Ishikawa (cell line): ENCODE results near the gene ESR2.

ENCODE experiments used
- CEBPB ChIP-seq: IDR thresholded peaks from 2 replicates; pipeline ENCODE4 v1.6.1; 2012
- CREB1 ChIP-seq: IDR thresholded peaks from 2 replicates; pipeline ENCODE4 v1.6.1; 2012; ENCODE audit warnings: low read depth
- EGR1 ChIP-seq: IDR thresholded peaks from 2 replicates; pipeline ENCODE4 v1.6.1; 2012
- EP300 ChIP-seq: IDR thresholded peaks from 2 replicates; pipeline ENCODE4 v1.6.1; 2012; ENCODE audit warnings: borderline replicate concordance
- FOXM1 ChIP-seq: IDR thresholded peaks from 2 replicates; pipeline ENCODE4 v1.6.1; 2012; ENCODE audit warnings: low read depth, borderline replicate concordance
- NFIC ChIP-seq: IDR thresholded peaks from 2 replicates; pipeline ENCODE4 v1.6.1; 2012
- RAD21 ChIP-seq: IDR thresholded peaks from 2 replicates; pipeline ENCODE4 v1.6.1; 2012; ENCODE audit warnings: low read depth
- TAF1 ChIP-seq: IDR thresholded peaks from 2 replicates; pipeline ENCODE4 v1.6.1; 2012; ENCODE audit warnings: low read depth, mild to moderate bottlenecking
- TCF12 ChIP-seq: IDR thresholded peaks from 2 replicates; pipeline ENCODE4 v1.6.1; 2012; ENCODE audit warnings: low read depth
- TEAD4 ChIP-seq: IDR thresholded peaks from 2 replicates; pipeline ENCODE4 v1.6.1; 2012
- YY1 ChIP-seq: IDR thresholded peaks from 2 replicates; pipeline ENCODE4 v1.6.1; 2012; ENCODE audit warnings: low read depth
- ZBTB7A ChIP-seq: IDR thresholded peaks from 2 replicates; pipeline ENCODE4 v1.6.1; 2012; ENCODE audit warnings: low read depth
- TF ChIP-seq, protein P1 (sequence below): IDR thresholded peaks from 2 replicates; pipeline ENCODE4 v1.6.1; 2012; ENCODE audit warnings: low read depth, mild to moderate bottlenecking
- TF ChIP-seq, protein P2 (sequence below): IDR thresholded peaks from 2 replicates; pipeline ENCODE4 v1.6.1; 2012
- TF ChIP-seq, protein P3 (sequence below): IDR thresholded peaks from 2 replicates; pipeline ENCODE4 v1.6.1; 2012

ESR2 gene

DNA sequence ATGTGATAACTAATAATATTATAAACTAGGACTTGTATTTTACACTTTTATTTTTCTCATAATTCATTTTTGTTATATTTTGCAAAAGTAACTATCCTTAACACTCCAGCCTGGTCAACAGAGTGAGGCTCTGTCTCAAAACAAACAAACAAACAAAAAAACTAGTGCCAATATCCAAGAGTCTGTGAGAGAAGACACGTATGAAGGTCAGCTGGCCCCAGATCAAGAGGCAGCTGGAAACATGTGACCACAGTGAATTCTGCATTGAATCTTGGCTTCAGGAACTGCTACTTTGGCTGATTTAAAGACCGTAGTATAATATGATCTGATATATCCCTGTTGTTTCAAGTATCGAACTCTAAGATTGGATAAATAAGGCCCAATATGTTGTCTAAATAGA is 47.0 kb downstream of the ESR2 start:
- TF ChIP-seq, protein P1, sequence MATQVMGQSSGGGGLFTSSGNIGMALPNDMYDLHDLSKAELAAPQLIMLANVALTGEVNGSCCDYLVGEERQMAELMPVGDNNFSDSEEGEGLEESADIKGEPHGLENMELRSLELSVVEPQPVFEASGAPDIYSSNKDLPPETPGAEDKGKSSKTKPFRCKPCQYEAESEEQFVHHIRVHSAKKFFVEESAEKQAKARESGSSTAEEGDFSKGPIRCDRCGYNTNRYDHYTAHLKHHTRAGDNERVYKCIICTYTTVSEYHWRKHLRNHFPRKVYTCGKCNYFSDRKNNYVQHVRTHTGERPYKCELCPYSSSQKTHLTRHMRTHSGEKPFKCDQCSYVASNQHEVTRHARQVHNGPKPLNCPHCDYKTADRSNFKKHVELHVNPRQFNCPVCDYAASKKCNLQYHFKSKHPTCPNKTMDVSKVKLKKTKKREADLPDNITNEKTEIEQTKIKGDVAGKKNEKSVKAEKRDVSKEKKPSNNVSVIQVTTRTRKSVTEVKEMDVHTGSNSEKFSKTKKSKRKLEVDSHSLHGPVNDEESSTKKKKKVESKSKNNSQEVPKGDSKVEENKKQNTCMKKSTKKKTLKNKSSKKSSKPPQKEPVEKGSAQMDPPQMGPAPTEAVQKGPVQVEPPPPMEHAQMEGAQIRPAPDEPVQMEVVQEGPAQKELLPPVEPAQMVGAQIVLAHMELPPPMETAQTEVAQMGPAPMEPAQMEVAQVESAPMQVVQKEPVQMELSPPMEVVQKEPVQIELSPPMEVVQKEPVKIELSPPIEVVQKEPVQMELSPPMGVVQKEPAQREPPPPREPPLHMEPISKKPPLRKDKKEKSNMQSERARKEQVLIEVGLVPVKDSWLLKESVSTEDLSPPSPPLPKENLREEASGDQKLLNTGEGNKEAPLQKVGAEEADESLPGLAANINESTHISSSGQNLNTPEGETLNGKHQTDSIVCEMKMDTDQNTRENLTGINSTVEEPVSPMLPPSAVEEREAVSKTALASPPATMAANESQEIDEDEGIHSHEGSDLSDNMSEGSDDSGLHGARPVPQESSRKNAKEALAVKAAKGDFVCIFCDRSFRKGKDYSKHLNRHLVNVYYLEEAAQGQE = no peak
- TF ChIP-seq NFIC = no peak
- no peak for TF ChIP-seq TEAD4
- TF ChIP-seq, protein P2, sequence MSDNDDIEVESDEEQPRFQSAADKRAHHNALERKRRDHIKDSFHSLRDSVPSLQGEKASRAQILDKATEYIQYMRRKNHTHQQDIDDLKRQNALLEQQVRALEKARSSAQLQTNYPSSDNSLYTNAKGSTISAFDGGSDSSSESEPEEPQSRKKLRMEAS = no peak
- no peak for TF ChIP-seq CEBPB
- TF ChIP-seq, protein P3, sequence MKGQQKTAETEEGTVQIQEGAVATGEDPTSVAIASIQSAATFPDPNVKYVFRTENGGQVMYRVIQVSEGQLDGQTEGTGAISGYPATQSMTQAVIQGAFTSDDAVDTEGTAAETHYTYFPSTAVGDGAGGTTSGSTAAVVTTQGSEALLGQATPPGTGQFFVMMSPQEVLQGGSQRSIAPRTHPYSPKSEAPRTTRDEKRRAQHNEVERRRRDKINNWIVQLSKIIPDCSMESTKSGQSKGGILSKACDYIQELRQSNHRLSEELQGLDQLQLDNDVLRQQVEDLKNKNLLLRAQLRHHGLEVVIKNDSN = no peak

DNA sequence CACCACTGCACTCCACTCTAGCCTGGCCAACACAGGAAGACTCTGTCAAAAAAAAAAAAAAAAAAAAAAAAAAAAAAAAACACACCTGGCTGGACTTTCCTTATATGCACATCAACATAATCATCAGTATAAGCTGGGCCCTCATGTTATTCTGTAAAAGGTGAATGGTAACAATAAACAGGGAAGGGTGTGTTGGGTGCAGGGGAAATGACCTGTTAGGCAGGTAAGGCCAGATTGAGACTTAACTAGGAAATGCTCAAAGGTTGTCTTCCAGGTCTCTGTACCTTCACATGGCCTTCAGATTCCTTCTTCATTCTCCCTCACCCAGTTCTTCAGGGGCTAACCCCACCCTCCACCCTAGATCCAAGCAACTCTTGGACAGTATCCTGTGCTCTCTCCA is 47.5 kb downstream of the ESR2 start:
- TF ChIP-seq RAD21 (no peak), TAF1 (no peak), TCF12 (no peak), YY1 (no peak), FOXM1 (no peak), CEBPB (no peak), TEAD4 (no peak), NFIC (no peak)
- TF ChIP-seq, protein P2 = no peak
- TF ChIP-seq, protein P3 = no peak

DNA sequence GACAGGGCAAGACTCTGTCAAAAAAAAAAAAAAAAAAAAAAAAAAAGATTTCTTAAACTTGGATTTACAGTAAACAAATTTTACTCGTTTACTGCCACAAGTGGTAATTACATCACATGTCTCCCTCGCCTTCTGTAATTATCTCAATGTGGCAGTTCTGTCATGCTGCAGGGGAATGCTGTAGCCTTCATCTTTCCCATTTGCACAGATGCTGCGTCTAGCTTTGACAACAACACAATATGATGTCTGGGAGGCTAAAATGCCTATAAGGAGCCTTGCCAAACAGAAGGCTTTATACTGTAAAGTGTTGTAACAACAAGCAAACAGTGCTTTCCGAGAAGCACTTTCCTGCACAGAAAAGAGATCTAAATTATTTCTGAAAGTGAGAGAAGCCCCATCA is 48.7 kb downstream of the ESR2 start:
- TF ChIP-seq NFIC (no peak), RAD21 (no peak), CREB1 (no peak), EGR1 (no peak), ZBTB7A (no peak), CEBPB (no peak), EP300 (no peak)
- TF ChIP-seq, protein P1 = no peak

DNA sequence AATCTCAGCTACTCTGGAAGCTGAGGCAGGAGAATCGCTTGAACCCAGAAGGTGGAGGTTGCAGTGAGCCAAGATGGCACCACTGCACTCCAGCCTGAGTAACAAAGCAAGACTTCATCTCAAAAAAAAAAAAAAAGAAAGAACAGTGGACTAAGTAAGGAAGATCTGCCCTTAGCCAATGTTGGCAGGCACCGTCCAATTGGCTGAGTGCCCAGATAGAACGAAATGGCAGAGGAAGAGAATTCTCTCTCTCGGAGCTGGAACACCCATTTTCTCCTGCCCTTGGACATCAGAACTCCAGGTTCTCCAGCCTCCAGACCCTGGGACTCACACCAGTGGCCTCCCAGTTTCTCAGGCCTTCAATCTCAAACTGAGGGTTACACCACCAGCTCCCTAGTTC is 49.9 kb downstream of the ESR2 start:
- TF ChIP-seq, protein P2 = no peak
- TF ChIP-seq NFIC = peak; percentile 38; the same call in 1 of the 2 replicates

DNA sequence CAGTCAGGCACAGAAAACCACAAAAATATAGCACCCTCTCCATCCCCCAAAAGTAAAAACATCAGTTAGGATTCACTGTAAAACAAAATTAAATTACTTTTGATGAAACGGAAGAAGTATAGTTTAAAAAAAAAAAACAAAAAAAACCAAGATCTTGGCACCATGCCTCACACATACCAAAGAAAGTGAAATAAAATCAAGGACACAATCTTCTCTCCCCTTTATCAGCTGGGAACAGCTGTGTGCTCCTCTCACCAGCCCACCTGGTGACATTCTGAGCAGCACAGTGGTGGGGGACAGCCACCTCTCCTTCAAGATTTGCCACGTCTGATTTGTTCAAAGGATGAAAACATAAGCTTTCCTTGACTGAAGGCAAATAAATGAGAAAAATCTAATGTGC is 55.5 kb downstream of the ESR2 start:
- TF ChIP-seq EGR1 (no peak), TEAD4 (no peak), YY1 (no peak)
- TF ChIP-seq, protein P3 = no peak

DNA sequence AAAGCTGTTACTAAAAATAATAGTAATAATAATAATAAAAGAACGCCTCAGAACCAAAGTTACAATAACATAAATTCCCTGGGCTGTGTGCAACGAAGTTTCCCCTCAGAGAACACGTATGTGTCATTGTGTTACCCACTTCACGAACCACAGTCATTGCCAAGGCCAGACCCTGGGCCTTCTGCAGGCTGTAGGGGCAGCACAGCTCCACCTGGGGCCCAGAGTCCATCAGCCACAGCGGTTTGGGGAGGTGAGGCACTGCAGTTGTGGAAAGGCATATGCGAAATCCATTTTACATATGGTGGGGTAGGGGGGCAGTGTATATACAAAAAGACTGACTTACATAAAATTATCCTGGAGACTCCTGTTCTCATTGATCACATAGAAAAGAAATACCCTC is 56.1 kb downstream of the ESR2 start:
- TF ChIP-seq, protein P1 = no peak
